ENCODE data around the gene CLCN6.

Gene CLCN6

DNA sequence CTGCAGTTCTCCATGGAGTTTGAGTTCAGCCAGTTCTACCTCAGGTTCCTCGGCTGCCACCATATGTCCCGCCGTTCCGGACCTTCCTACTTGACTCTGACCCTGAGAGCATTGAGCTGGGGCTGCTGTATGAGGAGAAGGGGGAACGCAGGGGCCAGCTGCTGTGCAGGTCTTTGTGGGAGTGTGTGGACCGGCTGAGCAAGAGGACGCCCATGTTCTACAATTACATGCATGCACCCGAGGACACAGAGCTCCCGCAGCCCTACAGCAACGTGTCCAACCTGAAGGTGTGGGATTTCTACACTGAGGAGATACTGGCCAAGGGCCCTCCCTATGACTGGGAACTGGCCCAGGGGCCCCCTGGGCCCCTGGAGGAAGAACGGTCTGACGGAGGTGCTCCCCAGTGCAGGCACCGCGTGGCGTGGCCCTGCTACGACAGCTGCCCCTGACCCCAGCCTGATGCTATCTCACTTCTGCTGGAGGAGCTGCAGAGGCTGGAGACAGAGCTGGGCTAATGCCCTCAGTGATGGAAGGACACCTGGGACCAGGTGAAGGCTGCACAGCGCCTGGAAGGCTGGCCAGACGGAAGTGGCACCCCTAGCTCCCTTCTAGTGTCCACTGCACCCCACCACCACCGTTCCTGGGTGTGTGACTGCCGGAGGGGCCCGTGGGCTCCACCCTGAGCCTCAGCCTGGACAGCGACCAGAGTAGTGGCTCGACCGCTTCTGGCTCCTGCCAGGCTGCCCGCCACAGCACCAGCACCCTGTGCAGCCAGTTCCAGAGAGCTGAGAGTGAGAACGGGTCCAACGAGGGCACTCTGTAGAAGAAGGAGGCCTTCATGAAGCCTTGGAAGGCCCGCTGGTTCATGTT lies 73.6 kb downstream of the CLCN6 start:
- no peaks in the 10 kb centered on the region for H3K4me1 ChIP-seq (ENCODE audit: insufficient read depth, low read length)
- no peaks in the 10 kb centered on the region for H3K9me3 ChIP-seq (ENCODE audit: low read length)
- H3K27ac ChIP-seq (ENCODE audit: low read depth, low read length), result no peak overlapping the region
- no peaks in the 10 kb centered on the region for H3K36me3 ChIP-seq (ENCODE audit: insufficient read depth, low read length)
- H3K27me3 ChIP-seq (ENCODE audit: control insufficient read depth in 1 of 2, insufficient read depth in 2 of 2, low read length in 2 of 2), result peaks cover 0 to 5% of the 10 kb centered on the region in 2 donors
- H3K9ac ChIP-seq (ENCODE audit: low read length), result no peak overlapping the region
- H3K4me3 ChIP-seq (ENCODE audit: low read depth in 1 of 2, low read length in 2 of 2), result no peak overlapping the region

DNA sequence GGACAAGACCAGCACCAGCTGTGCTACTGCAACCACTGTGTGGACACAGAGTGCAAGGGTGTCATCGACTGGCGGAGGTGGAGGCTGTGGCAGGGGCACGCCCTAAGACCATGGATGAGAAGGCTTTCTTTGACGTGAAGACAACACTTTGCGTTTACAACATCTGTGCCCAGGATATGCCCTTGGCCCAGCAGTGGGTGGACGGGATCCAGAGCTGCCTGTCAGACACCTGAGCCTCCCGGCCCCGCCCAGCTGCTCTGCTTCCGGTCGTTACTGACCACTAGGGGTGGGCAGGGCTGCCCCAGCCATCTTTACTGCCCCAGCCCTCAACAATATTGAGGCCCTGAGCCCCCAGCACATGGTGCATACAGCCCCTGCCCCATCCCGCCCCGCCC lies 74.2 kb downstream of the CLCN6 start:
- Histone ChIP-seq H3K4me1 (ENCODE audit: insufficient read depth, low read length) (no peaks in the 10 kb centered on the region), H3K27ac (ENCODE audit: low read depth, low read length) (no peak overlapping the region), H3K9ac (ENCODE audit: low read length) (no peak overlapping the region)

DNA sequence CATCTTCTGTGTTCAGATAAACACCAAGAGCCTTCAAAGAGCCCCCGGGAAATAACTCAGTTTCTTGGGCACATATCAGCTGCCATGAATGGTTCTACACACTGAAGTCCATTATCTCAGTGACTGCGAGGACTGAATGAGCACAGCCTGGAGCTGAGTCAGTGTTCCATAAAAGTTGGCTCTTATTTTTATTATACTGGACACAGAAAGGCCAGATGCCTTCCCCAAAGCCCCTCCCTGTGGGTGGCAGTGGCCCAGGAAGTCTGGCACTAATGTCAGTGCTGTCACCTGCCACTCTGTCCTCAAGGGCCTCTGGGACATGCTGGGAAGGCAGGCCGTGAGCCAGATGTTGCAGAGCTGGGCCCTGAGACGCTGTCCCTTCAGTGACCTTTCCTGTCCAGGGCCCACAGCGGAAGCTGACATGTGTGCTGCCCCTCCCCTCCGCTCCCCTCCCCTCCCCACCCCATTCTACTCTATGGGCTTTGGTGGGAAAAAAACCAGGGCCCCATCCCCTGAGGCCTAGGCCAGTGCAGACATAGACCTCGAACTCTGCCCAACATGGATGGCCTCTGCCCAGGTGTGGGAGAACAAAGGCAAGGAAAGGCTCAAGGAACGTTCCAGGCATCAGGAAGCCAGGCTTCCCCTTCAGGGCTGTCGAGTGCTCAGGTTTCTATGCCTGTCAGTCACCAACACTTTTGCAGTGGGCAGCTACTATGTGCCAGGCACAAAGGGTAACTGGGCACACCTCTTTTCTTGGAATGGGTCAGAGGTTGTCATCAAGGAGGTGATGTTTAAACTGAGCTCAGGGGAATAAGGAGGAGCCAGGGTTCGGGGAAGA lies 75.1 kb downstream of the CLCN6 start:
- no peaks in the 10 kb centered on the region for H3K36me3 ChIP-seq (ENCODE audit: insufficient read depth, low read length)
- no peaks in the 10 kb centered on the region for H3K4me1 ChIP-seq (ENCODE audit: insufficient read depth, low read length)
- no peaks in the 10 kb centered on the region for H3K9me3 ChIP-seq (ENCODE audit: low read length)
- H3K4me3 ChIP-seq (ENCODE audit: low read depth in 1 of 2, low read length in 2 of 2), result no peak overlapping the region
- H3K9ac ChIP-seq (ENCODE audit: low read length), result no peak overlapping the region
- H3K27ac ChIP-seq (ENCODE audit: low read depth, low read length), result no peak overlapping the region
- peaks cover 0 to 5% of the 10 kb centered on the region in 2 donors for H3K27me3 ChIP-seq (ENCODE audit: control insufficient read depth in 1 of 2, insufficient read depth in 2 of 2, low read length in 2 of 2)

More for the DNA sequence above, 74.2 kb downstream of the CLCN6 start:
- Histone ChIP-seq H3K9me3 (ENCODE audit: low read length) (no peaks in the 10 kb centered on the region), H3K36me3 (ENCODE audit: insufficient read depth, low read length) (no peaks in the 10 kb centered on the region), H3K27me3 (ENCODE audit: control insufficient read depth in 1 of 2, insufficient read depth in 2 of 2, low read length in 2 of 2) (peaks cover 0 to 5% of the 10 kb centered on the region in 2 donors), H3K4me3 (ENCODE audit: low read depth in 1 of 2, low read length in 2 of 2) (no peak overlapping the region)

DNA sequence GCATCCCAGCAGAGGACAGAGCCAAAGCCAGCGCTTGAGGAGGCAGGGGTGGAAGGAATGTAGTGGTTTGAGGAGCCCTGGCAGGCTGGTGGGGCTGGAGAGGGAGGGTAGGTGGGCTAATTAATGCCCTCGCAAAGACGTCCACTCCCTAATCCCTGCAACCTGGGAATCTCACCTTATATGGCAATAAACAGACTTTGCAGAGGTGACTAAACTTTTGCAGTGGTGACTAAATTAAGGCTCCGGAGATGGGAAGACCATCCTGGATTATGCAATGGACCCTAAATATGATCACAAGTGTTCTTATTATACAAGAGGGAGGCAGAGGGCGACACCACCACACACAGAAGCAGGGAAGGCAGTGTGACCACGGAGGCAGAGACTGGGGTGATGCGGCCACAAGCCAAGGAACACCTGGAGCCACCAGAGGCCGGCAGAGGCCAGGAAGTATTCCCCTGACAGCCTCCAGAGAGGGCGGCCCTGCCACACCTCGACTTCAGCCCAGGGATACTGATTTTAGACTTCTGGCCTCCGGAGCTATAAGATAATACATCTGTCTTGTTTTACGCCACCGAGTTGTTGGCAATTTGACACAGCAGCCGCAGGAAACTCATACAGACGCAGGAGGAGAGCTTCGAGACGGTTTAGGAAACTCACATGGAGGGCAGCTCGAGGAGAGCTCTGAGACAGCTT lies 75.9 kb downstream of the CLCN6 start:
- Histone ChIP-seq H3K4me3 (ENCODE audit: low read depth in 1 of 2, low read length in 2 of 2) (no peak overlapping the region), H3K27ac (ENCODE audit: low read depth, low read length) (no peak overlapping the region), H3K27me3 (ENCODE audit: control insufficient read depth in 1 of 2, insufficient read depth in 2 of 2, low read length in 2 of 2) (peaks cover 0 to 5% of the 10 kb centered on the region in 2 donors), H3K9ac (ENCODE audit: low read length) (no peak overlapping the region), H3K4me1 (ENCODE audit: insufficient read depth, low read length) (no peaks in the 10 kb centered on the region), H3K36me3 (ENCODE audit: insufficient read depth, low read length) (no peaks in the 10 kb centered on the region), H3K9me3 (ENCODE audit: low read length) (no peaks in the 10 kb centered on the region)

DNA sequence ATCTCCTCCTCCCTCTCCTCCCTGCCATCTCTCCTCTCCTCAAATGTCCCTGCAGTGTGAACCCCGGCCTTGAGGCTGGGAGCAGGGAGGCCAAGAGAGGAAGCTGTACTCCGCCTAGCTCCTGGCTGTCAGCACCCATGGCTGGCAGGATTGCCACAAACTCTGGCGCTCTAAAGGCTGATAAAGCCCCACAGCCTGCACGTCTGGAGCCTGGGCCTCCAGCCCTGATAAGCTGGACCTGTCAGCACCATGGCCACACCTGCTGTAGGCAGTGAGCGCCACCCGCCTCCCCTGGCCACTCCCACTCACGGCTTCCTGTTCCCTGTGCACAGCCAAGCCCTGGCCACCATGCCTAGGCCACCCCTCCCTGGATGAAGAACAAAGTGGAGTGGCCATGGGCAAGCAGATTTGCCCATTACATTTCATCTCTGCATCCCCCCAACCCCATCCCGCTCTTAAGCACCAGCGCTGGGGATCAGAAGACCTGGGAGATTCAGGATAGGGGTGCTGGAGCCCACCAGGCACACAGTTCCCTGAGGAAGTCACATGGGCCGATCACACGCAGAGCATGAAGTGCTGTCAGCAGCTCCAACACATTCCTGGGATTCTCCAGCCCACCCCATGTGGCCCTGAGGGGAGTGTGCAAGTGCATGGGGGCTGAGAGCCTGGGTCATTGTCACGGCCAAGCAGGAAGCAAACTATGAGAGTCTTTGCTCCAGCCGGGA lies 77.0 kb downstream of the CLCN6 start:
- Histone ChIP-seq H3K9ac (ENCODE audit: low read length) (no peak overlapping the region), H3K36me3 (ENCODE audit: insufficient read depth, low read length) (no peaks in the 10 kb centered on the region), H3K4me1 (ENCODE audit: insufficient read depth, low read length) (no peaks in the 10 kb centered on the region), H3K9me3 (ENCODE audit: low read length) (no peaks in the 10 kb centered on the region), H3K27me3 (ENCODE audit: control insufficient read depth in 1 of 2, insufficient read depth in 2 of 2, low read length in 2 of 2) (peaks cover 0 to 5% of the 10 kb centered on the region in 2 donors), H3K4me3 (ENCODE audit: low read depth in 1 of 2, low read length in 2 of 2) (no peak overlapping the region), H3K27ac (ENCODE audit: low read depth, low read length) (no peak overlapping the region)

DNA sequence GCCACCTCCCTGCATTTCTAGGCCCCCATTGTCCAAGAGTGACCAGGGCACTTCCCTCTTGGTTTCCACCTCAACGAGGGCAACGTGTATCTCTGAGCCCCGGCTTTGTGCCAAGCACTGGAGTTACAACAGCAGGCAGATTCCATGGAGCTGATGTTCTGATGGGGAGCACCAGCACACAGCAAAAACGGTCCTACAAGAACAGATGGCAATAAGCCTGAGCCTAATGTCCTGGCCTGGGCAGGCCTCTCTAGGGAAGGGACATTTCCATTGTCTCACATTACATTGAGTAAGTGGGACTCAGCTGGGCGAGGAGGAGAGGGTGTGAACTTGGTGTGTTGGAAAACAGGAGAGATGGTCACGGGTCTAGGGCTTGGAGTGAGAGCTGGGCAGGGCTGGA lies 79.9 kb downstream of the CLCN6 start:
- no peaks in the 10 kb centered on the region for H3K4me1 ChIP-seq (ENCODE audit: insufficient read depth, low read length)
- H3K27me3 ChIP-seq (ENCODE audit: control insufficient read depth in 1 of 2, insufficient read depth in 2 of 2, low read length in 2 of 2), result no peaks in the 10 kb centered on the region
- H3K36me3 ChIP-seq (ENCODE audit: insufficient read depth, low read length), result no peaks in the 10 kb centered on the region
- H3K9ac ChIP-seq (ENCODE audit: low read length), result no peak overlapping the region
- H3K9me3 ChIP-seq (ENCODE audit: low read length), result no peaks in the 10 kb centered on the region
- H3K4me3 ChIP-seq (ENCODE audit: low read depth in 1 of 2, low read length in 2 of 2), result no peak overlapping the region
- H3K27ac ChIP-seq (ENCODE audit: low read depth, low read length), result no peak overlapping the region

DNA sequence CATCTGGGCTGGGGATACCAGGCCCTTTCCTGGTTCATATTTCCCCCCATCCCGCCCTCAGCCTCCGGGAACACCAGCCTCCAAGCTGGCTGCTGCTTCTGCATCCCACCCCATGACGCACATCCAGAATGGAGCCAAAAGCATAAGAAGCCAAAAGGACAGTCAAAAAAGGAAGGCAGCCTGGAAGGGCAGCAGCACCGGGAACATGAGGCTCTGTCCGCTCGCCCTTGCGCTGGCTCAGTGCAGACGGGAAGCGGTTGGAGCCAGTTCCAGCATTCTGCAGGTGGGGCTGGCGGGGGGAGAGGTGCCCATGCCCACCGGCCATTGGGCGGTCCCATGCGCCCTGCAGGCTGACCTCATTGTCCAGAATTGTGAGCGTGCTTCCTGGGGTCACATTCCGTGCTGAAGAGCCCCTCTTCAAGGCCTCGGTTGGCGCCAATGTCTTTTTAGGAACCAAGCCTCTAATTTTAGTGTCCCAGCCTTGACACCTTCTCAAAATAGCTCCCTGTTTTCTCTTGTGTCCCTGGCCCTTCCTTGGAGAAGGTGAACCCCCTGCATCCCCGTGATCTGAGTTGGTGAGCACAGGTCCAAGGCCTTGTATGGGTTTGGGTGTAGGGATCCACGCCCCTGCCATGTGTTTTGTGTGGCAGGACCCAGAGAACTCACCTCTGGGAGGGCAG lies 81.1 kb downstream of the CLCN6 start:
- H3K36me3 ChIP-seq (ENCODE audit: insufficient read depth, low read length), result no peaks in the 10 kb centered on the region
- no peaks in the 10 kb centered on the region for H3K9me3 ChIP-seq (ENCODE audit: low read length)
- H3K4me3 ChIP-seq (ENCODE audit: low read depth in 1 of 2, low read length in 2 of 2), result no peak overlapping the region
- H3K27me3 ChIP-seq (ENCODE audit: control insufficient read depth in 1 of 2, insufficient read depth in 2 of 2, low read length in 2 of 2), result peaks cover 0 to 5% of the 10 kb centered on the region in 2 donors
- H3K9ac ChIP-seq (ENCODE audit: low read length), result no peak overlapping the region
- H3K4me1 ChIP-seq (ENCODE audit: insufficient read depth, low read length), result no peaks in the 10 kb centered on the region
- H3K27ac ChIP-seq (ENCODE audit: low read depth, low read length), result no peak overlapping the region

DNA sequence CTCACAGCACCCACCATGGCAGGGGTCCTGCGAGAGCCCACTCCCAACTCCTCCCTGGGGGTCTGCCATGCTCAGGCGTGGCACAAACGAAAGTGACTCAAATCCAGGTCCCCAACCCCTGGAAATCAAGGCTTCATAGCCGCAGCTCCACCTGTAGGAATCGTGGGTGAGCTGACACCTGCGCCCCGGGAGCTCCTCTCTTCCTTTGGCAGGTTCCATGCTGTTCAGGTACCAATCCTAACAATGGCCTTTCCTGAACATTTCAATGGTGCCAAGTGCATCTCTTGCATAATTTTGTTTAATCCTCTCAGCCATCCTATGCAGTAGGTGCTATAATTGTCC lies 81.6 kb downstream of the CLCN6 start:
- H3K9me3 ChIP-seq (ENCODE audit: low read length), result no peaks in the 10 kb centered on the region
- H3K27me3 ChIP-seq (ENCODE audit: control insufficient read depth in 1 of 2, insufficient read depth in 2 of 2, low read length in 2 of 2), result peaks cover 0 to 5% of the 10 kb centered on the region in 2 donors
- H3K36me3 ChIP-seq (ENCODE audit: insufficient read depth, low read length), result no peaks in the 10 kb centered on the region
- no peak overlapping the region for H3K27ac ChIP-seq (ENCODE audit: low read depth, low read length)
- no peak overlapping the region for H3K9ac ChIP-seq (ENCODE audit: low read length)
- no peak overlapping the region for H3K4me3 ChIP-seq (ENCODE audit: low read depth in 1 of 2, low read length in 2 of 2)
- H3K4me1 ChIP-seq (ENCODE audit: insufficient read depth, low read length), result no peaks in the 10 kb centered on the region

DNA sequence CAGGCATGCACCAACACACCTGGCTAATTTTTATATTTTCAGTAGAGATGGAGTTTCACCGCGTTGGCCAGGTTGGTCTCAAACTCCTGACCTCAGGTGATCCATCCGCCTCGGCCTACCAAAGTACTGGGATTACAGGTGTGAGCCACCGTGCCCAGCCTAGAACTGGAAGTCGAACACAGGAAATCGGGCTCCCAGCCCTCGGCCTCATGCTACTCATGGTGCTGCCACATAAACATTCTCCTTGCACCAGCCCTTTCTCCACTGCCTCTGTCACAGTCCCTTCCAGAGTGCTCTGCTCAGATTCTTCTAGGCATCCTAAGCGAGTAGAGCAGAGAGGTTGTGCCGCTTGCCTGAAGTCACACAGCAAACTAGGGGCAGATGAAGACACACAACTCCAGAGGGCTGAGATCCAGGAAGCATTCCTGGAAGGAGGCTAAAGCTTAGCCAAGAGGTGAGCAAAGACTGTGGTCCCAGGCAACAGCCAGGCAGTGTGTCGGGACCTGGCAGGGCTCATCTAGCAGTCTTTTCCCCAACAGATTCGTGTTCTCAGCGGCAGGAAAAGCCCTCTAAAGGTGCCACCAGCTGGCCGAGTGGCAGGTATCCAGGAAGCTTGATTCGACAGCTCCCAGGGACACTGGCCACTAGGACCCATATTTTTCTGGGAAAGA lies 82.3 kb downstream of the CLCN6 start:
- H3K9ac ChIP-seq (ENCODE audit: low read length), result no peak overlapping the region
- H3K4me3 ChIP-seq (ENCODE audit: low read depth in 1 of 2, low read length in 2 of 2), result no peak overlapping the region
- no peaks in the 10 kb centered on the region for H3K36me3 ChIP-seq (ENCODE audit: insufficient read depth, low read length)
- no peak overlapping the region for H3K27ac ChIP-seq (ENCODE audit: low read depth, low read length)
- peaks cover 0 to 5% of the 10 kb centered on the region in 2 donors for H3K27me3 ChIP-seq (ENCODE audit: control insufficient read depth in 1 of 2, insufficient read depth in 2 of 2, low read length in 2 of 2)
- no peaks in the 10 kb centered on the region for H3K4me1 ChIP-seq (ENCODE audit: insufficient read depth, low read length)
- H3K9me3 ChIP-seq (ENCODE audit: low read length), result no peaks in the 10 kb centered on the region

DNA sequence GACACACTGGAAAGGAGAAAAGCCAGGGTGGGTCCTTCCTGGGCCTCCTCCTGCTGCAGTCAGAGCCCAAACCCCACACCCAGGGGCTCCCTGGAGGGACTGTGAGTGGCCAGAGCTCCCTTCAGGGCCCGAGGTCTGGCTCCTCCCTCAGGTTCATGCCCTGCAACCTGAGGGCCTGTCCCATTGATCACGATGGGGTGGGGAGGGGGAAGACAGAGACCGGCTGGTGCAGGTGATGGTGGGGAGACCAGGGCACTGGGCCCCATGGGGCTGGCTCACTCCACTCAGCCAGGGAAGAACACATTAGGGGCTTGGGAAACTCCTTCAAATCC lies 82.9 kb downstream of the CLCN6 start:
- Histone ChIP-seq H3K27me3 (ENCODE audit: control insufficient read depth in 1 of 2, insufficient read depth in 2 of 2, low read length in 2 of 2) (peaks cover 0 to 5% of the 10 kb centered on the region in 2 donors), H3K4me3 (ENCODE audit: low read depth in 1 of 2, low read length in 2 of 2) (no peak overlapping the region), H3K9ac (ENCODE audit: low read length) (no peak overlapping the region), H3K9me3 (ENCODE audit: low read length) (no peaks in the 10 kb centered on the region), H3K36me3 (ENCODE audit: insufficient read depth, low read length) (no peaks in the 10 kb centered on the region), H3K4me1 (ENCODE audit: insufficient read depth, low read length) (no peaks in the 10 kb centered on the region), H3K27ac (ENCODE audit: low read depth, low read length) (no peak overlapping the region)

Data from muscle layer of colon (tissue), 2 donors.